ENCODE data around the gene FBXO21. TPM values are rescaled to one million over a fixed set of nuclear protein-coding genes. Genes with fewer than 3 reads are reported as not detected.
"Not testable (repeated sequence)": the region's sequence is repeated elsewhere in the genome, so short reads cannot be mapped to it uniquely, and the experiment has no call there.

FBXO21 gene
- total RNA-seq, 1 experiment from 2014 or later = 60.3 TPM

GRCh38 chr12:117109943-117110635 is 80.2 kb downstream of the FBXO21 start:
- DNase-seq (ENCODE audit: low spot score) = no peak

DNA sequence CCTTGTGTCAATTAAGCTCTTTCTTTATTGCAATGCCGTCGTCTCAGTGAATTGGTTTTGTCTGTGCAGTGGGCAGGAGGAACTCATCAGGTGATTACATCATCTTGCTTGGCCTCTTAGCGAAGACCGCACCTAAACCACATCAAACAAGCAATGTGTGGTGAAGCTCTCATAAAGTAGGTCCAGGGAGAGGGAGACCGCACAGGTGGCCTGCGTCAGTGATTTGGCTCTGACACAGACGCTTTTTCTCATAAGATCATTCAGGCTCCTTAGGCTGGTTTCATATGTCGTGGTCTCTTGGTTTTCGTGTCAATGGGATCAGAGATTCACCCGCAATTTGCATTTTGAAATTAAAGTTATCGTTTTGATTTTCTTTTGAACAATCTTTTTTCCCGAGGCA is 84.4 kb downstream of the FBXO21 start:
- no peak for DNase-seq (ENCODE audit: low spot score)

GRCh38 chr12:117104003-117104402 is 86.3 kb downstream of the FBXO21 start:
- DNase-seq (ENCODE audit: low spot score) = not testable (repeated sequence)

GRCh38 chr12:117102800-117103181 is 87.5 kb downstream of the FBXO21 start:
- DNase-seq (ENCODE audit: low spot score) = no peak

DNA sequence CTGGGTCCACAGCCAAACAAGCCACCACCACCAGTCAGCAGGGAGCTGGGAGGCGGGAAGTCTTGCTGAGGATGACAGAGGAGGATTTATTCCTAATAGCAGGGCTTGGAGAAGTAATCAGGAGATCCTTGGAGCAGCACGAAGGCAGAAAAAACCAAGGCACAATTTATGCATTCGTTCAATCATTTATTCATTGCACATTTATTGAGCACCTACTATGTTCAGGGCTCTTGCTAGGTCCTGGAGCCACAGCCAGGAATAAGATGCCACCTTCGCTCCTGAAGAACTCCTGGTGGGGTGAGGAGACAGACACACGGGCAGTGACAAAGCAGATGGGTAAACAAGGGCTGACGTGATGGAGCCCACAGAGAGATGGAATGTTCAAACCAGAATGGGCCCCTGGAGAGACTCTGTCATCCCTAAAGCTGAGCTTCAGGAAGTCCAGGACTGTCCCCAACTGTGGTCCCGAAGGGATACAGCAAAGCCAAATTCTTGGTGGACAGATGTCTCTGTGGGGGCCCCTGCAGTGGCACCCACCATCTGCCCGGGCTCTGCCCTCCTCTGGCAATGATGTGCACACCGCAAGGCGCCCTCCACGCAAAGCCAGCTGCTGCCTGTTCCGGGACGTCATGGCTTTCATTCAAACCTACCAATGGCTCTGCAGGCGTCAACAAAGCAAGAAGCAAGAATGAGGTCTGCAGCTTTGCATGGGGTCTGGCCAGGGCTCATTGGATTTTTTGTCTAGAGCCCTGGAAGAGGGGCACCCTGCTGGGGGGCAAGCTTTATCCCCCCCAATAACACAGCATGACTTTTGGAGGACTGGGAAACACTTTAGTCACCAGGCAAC is 88.1 kb downstream of the FBXO21 start:
- no peak for DNase-seq (ENCODE audit: low spot score)

GRCh38 chr12:117100851-117101673 is 89.2 kb downstream of the FBXO21 start:
- no peak for DNase-seq (ENCODE audit: low spot score)

DNA sequence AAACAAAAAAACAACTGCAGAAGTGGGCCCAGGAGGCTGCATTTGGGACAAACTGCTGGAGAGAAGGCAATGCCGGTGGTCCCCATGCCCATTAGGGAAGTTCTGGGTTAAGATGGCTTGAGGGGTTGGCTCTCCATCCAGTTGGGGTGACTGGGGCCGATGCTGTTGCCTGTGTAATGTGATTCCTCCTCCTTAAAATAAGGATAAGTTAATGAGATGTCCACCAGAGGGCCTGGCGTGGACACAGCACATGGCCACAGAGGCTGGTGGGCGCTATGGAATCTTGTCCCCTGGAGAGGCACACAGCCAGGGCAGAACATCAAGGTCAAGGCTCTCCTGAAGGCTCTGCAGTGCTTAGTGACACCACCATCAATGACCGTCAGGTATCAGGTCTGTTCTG is 90.0 kb downstream of the FBXO21 start:
- DNase-seq (ENCODE audit: low spot score) = peak; percentile 13

- no peak for DNase-seq (ENCODE audit: low spot score)
These were observed 91.7 kb downstream of the FBXO21 start for GRCh38 chr12:117098361-117099217.

- DNase-seq (ENCODE audit: low spot score) = no peak
These were observed 92.3 kb downstream of the FBXO21 start for GRCh38 chr12:117098024-117098360.

DNA sequence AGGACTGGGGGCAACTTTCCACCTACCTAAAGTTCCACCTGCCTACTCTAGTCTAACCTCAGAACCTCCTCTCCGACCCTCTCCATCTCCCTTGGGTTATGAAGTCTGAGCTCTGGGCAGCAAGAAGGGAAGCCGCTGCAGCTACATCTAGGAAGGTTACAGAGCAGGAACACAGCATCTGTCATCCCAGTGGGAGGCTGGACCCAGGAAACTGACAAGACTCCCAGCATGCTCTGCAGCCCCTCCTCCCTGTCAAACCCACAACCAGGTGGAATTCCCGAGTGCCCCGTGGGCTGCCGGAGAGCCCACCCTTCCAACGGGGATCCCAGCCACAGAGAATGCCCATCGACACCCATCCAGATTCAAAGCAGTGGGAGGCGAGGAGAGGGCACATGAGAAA is 93.1 kb downstream of the FBXO21 start:
- no peak for DNase-seq (ENCODE audit: low spot score)

DNA sequence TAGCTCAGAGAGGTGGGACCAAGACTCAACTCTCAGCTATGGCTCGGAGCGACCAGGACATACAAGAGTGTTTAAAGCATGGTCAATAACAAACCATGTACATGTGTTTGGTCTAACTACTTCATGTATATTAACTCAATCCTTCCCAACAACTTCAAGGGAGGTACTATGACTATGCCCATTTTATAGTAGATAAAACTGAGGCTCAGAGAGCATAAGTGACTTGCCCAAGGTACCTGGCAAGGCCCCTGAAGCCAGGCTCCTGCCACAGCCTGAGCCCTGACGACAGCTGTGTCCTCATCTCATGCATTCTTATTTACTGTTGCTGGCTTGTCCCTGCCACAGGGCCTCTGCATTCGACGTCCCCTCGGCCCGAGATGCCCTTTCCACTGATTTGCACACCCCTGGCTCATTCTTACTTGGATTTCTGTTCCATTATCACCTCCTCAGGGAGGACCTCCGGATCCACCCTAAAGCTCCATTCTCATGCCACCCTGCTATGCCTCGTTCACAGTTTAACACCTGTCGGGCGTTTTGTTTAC is 93.7 kb downstream of the FBXO21 start:
- no peak for DNase-seq (ENCODE audit: low spot score)

DNA sequence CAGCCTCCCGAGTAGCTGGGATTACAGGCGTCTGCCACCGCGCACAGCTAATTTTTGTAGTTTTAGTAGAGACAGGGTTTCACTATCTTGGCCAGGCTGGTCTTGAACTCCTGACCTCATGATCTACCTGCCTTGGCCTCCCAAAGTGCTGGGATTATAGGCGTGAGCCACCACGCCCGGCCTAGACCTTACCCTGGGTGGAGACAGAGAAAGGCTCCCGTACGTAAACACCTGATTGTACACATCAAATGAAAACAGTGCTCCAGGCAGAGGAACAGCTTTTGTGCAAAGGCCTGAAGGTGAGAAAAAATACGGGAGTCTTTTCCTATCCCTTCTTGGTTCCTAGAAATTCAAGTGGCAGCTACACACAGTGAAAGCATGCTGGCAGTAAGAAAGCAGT is 95.1 kb downstream of the FBXO21 start:
- DNase-seq (ENCODE audit: low spot score) = not testable (repeated sequence)

GRCh38 chr12:117093918-117094630 is 96.2 kb downstream of the FBXO21 start:
- DNase-seq (ENCODE audit: low spot score) = no peak

DNA sequence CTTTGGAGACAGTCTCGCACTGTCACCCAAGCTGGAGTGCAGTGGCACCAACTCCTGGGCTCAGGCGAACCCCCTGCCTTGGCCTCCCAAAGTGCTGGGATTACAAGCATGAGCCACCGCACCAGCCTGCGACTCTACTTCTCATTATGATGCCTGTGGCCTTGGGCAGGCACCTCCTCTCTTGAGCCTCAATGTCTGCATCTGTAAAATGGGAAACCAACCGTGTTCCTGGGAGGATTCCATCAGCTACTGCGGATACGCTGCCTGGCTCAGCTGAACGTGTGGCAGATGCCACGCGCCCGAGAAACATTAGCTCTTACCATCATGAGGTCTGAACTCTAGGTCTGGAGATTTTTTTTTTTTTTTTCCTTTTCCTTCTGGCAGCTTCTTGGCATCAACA is 96.8 kb downstream of the FBXO21 start:
- no peak for DNase-seq (ENCODE audit: low spot score)

DNA sequence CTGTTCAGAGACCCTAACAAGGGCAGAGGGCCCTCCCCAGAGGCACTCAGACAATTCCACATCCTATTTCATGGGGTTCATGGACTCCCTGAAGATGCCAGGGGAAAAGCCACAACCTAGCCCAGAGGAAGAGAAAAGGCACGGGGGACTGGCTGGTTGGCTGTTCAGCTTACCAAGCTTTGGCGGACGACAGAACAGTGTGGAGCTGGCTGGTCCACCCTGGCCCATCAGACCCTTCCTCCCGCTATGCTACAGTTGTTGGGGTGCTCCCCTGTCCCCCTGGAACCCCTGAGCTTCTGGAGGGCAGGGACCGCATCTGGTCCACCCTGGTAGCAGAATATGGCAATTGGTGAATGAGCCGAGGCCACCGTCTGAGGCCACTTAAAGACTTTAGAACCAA is 97.4 kb downstream of the FBXO21 start:
- DNase-seq (ENCODE audit: low spot score) = no peak

DNA sequence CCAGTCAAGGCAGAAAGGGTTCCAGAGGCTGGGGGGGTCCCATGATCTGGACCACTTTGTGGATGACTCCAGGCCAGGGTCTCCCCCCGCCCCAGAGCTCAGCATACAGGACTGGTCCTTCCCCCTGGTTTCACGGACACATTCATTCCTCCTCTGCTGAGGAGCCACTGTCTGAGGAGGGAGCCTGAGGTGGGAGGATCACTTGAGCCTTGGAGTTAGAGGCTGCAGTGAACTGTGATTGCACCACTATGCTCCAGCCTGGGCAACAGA is 97.8 kb downstream of the FBXO21 start:
- no peak for DNase-seq (ENCODE audit: low spot score)

Other genes with a start within 250 kb of the FBXO21 start
- gene TESC, start 91.1 kb downstream of the FBXO21 start, total RNA-seq (2014; rRNA removed; shearing (Covaris generic)) = 5.2 and 7.0 TPM in 2 replicates
- gene NOS1, start 171.2 kb upstream of the FBXO21 start, total RNA-seq (2014; rRNA removed; shearing (Covaris generic)) = not detected in 2 replicates